NCI-H1930 (cell line): ENCODE results near the gene IDH3G.

Experiments
- DNase-seq, 2 experiments: peaks; one replicate each; lab custom pipeline; 2025; lab: John Stamatoyannopoulos, UW

Gene IDH3G

GRCh38 chrX:153791104-153791852 lies 2.9 kb downstream of the IDH3G start:
- no peak for DNase-seq

GRCh38 chrX:153789654-153790053 lies 4.5 kb downstream of the IDH3G start:
- DNase-seq, result no peak

GRCh38 chrX:153786669-153787068 lies 7.5 kb downstream of the IDH3G start:
- no peak for DNase-seq

GRCh38 chrX:153784325-153784967 lies 9.7 kb downstream of the IDH3G start:
- DNase-seq, result no peak

- no peak for DNase-seq
Measured at GRCh38 chrX:153783378-153784013, 10.7 kb downstream of the IDH3G start.

- no peak for DNase-seq
Measured at GRCh38 chrX:153782871-153783270, 11.3 kb downstream of the IDH3G start.

GRCh38 chrX:153782313-153782712 lies 11.9 kb downstream of the IDH3G start:
- peak; percentile 16 to 24 for DNase-seq

- no peak for DNase-seq
Measured at GRCh38 chrX:153781428-153782047, 12.6 kb downstream of the IDH3G start.

GRCh38 chrX:153780678-153781427 lies 13.3 kb downstream of the IDH3G start, which contains the start of gene SRPK3:
Gene SRPK3 (plus strand): TSS chrX:153781041. CDS start chrX:153781087, 46 bp downstream.
- DNase-seq, result no peak

GRCh38 chrX:153779891-153780677 lies 14.1 kb downstream of the IDH3G start:
- DNase-seq, result no peak

GRCh38 chrX:153778684-153779101 lies 15.5 kb downstream of the IDH3G start:
- no peak for DNase-seq

- no peak for DNase-seq
Measured at GRCh38 chrX:153778181-153778580, 16.0 kb downstream of the IDH3G start.

GRCh38 chrX:153777261-153778090 lies 16.7 kb downstream of the IDH3G start:
- DNase-seq, result no peak

GRCh38 chrX:153776611-153777045 lies 17.5 kb downstream of the IDH3G start:
- DNase-seq, result no peak

GRCh38 chrX:153776120-153776599 lies 18.0 kb downstream of the IDH3G start:
- no peak for DNase-seq

GRCh38 chrX:153775293-153776119 lies 18.7 kb downstream of the IDH3G start:
- DNase-seq, result no peak

GRCh38 chrX:153774576-153775292 lies 19.4 kb downstream of the IDH3G start:
- no peak for DNase-seq
